ENCODE results near the gene TMEM86B.
"Not testable (repeated sequence)": the region's sequence is repeated elsewhere in the genome, so short reads cannot be mapped to it uniquely, and the experiment has no call there.

Gene TMEM86B

GRCh38 chr19:55212447-55212846, 16.1 kb downstream of the TMEM86B start:
- peak; percentile 59 to 69 for DNase-seq

- no peak for DNase-seq
These were observed 18.7 kb downstream of the TMEM86B start for GRCh38 chr19:55209693-55210472.

- no peak for DNase-seq
These were observed 19.5 kb downstream of the TMEM86B start, which contains the start of gene PTPRH for GRCh38 chr19:55208880-55209692. PTPRH (minus strand) TSS chr19:55209501; CDS start chr19:55209433, 68 bp downstream.

- peak; percentile 54 to 68 for DNase-seq
These were observed 21.7 kb downstream of the TMEM86B start for GRCh38 chr19:55206664-55207500.

GRCh38 chr19:55202199-55202598, 26.4 kb downstream of the TMEM86B start:
- not testable (repeated sequence) for DNase-seq

GRCh38 chr19:55199620-55200204, 28.9 kb downstream of the TMEM86B start:
- DNase-seq: no peak

- no peak for DNase-seq
These were observed 29.9 kb downstream of the TMEM86B start for GRCh38 chr19:55198651-55199050.

- DNase-seq: no peak
These were observed 31.0 kb downstream of the TMEM86B start for GRCh38 chr19:55197528-55197927.

GRCh38 chr19:55196803-55197202, 31.8 kb downstream of the TMEM86B start:
- no peak for DNase-seq

GRCh38 chr19:55193481-55193880, 35.1 kb downstream of the TMEM86B start:
- no peak for DNase-seq

- no peak for DNase-seq
These were observed 39.1 kb downstream of the TMEM86B start for GRCh38 chr19:55189403-55189835.

GRCh38 chr19:55188625-55189024, 39.9 kb downstream of the TMEM86B start:
- DNase-seq: no peak

GRCh38 chr19:55186080-55186479, 42.5 kb downstream of the TMEM86B start:
- DNase-seq: no peak

- no peak for DNase-seq
These were observed 46.8 kb downstream of the TMEM86B start for GRCh38 chr19:55181740-55182139.

GRCh38 chr19:55179606-55180484, 48.7 kb downstream of the TMEM86B start, which contains the start of gene SYT5:
SYT5 (minus strand) TSS chr19:55180289; CDS start chr19:55179041, 1,248 bp downstream.
- DNase-seq: peak; percentile 73 to 76

GRCh38 chr19:55178781-55179599, 49.6 kb downstream of the TMEM86B start:
- peak; percentile 88 to 91 for DNase-seq

Data from stimulated activated CD4-positive, alpha-beta T cell treated with anti-CD3 and anti-CD28 coated beads, Interleukin-2, amount 100 ng/mL, for 24 hours (primary cell).